ENCODE data around the gene FANCM. TPM values are rescaled to one million over a fixed set of nuclear protein-coding genes. Genes with fewer than 3 reads are reported as not detected.

The FANCM gene
- total RNA-seq, 1 experiment from 2014 or later = 11.9 TPM

DNA sequence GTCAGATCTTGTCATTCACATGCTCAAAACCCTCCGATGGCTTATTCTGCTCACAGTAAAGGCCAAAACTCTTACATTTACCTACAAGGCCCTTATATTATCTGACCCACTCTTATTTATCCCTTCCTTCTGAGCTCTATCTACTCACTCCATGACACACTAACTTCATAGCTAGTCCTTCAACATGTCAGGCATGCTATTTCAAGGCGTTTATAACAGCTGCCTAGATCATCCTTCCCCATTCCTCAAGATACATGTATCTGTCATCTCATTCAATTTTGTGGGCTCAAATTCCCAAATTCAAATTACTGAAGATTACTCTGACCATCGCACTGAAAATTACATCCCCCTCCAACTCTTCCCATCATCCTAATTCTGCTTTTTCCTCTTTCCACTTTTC, 110.4 kb downstream of the FANCM start:
- peaks cover 9% of the 10 kb centered on the region for H3K79me1 ChIP-seq (ENCODE audit: insufficient read depth, low read depth, low read length, poor library complexity, severe bottlenecking)
- H3K79me2 ChIP-seq (ENCODE audit: insufficient read depth, low read length) = peaks cover 44% of the 10 kb centered on the region
- no peaks in the 10 kb centered on the region for H3K4me1 ChIP-seq (ENCODE audit: insufficient read depth, low read length)
- Mint-ChIP-seq H3K36me3 (ENCODE audit: insufficient read depth in 1 of 3, low read depth in 3 of 3) (peaks cover 8 to 20% (median 14%) of the 10 kb centered on the region in 3 experiments), H3K27me3 (ENCODE audit: low read depth) (no peaks in the 10 kb centered on the region), H3K27ac (no peak overlapping the region), H3K9me3 (no peaks in the 10 kb centered on the region), H3K4me1 (peaks cover 6 to 8% of the 10 kb centered on the region in 2 experiments; a peak in 2 of 4 replicates), H3K4me3 (no peak overlapping the region)
- no peaks in the 10 kb centered on the region for H3K9me3 ChIP-seq (ENCODE audit: control insufficient read depth, low read depth, low read length)
- no peak overlapping the region for H3K9ac ChIP-seq (ENCODE audit: extremely low read depth, insufficient read length, low read length)
- TF ChIP-seq, protein P1, sequence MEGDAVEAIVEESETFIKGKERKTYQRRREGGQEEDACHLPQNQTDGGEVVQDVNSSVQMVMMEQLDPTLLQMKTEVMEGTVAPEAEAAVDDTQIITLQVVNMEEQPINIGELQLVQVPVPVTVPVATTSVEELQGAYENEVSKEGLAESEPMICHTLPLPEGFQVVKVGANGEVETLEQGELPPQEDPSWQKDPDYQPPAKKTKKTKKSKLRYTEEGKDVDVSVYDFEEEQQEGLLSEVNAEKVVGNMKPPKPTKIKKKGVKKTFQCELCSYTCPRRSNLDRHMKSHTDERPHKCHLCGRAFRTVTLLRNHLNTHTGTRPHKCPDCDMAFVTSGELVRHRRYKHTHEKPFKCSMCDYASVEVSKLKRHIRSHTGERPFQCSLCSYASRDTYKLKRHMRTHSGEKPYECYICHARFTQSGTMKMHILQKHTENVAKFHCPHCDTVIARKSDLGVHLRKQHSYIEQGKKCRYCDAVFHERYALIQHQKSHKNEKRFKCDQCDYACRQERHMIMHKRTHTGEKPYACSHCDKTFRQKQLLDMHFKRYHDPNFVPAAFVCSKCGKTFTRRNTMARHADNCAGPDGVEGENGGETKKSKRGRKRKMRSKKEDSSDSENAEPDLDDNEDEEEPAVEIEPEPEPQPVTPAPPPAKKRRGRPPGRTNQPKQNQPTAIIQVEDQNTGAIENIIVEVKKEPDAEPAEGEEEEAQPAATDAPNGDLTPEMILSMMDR (conservative IDR thresholded peaks at IDR 0.05) = no peak
- H2BK20ac ChIP-seq (ENCODE audit: low read depth, low read length, poor library complexity, severe bottlenecking) = no peak overlapping the region
- DNase-seq = no peak
- WGBS (ENCODE audit: extremely low coverage, insufficient read length, low lambda C conversion rate) = 100% methylated on average over 1 of the region's 3 CpGs
- H2BK5ac ChIP-seq (ENCODE audit: insufficient read length, low read length) = no peak overlapping the region
- H3K18ac ChIP-seq (ENCODE audit: insufficient read length, low read depth, low read length) = no peak overlapping the region
- H2AFZ ChIP-seq (ENCODE audit: low read length) = no peak overlapping the region
- H4K91ac ChIP-seq (ENCODE audit: insufficient read length, low read depth, low read length) = no peak overlapping the region
- no peak overlapping the region for H3K27ac ChIP-seq (ENCODE audit: insufficient read length, low read depth, low read length)
- no peak overlapping the region for H3T11ph ChIP-seq (ENCODE audit: low read length)
- H4K20me1 ChIP-seq (ENCODE audit: control insufficient read depth, insufficient read depth, insufficient read length) = no peaks in the 10 kb centered on the region
- no peak overlapping the region for H4K5ac ChIP-seq (ENCODE audit: insufficient read length, low read depth, low read length)
- H3K4me2 ChIP-seq (ENCODE audit: insufficient read depth, insufficient read length, low read length) = no peak overlapping the region
- no peak overlapping the region for H4K8ac ChIP-seq (replicated peaks; ENCODE audit: insufficient read length, low read depth, low read length)
- no peak overlapping the region for H2BK12ac ChIP-seq (ENCODE audit: insufficient read length, low read depth, low read length)
- H2BK15ac ChIP-seq (ENCODE audit: low read depth, low read length) = no peak overlapping the region
- no peak overlapping the region for H2BK120ac ChIP-seq (ENCODE audit: low read depth, low read length, poor library complexity, severe bottlenecking)
- H3K14ac ChIP-seq (ENCODE audit: insufficient read depth, low read length) = no peak overlapping the region
- no peaks in the 10 kb centered on the region for H3K23me2 ChIP-seq (ENCODE audit: insufficient read length, low read depth, low read length, poor library complexity, severe bottlenecking)
- no peak overlapping the region for H3K56ac ChIP-seq (ENCODE audit: insufficient read length, low read depth, low read length)
- H2AK5ac ChIP-seq (ENCODE audit: insufficient read length, low read length) = no peak overlapping the region
- no peaks in the 10 kb centered on the region for H3K27me3 ChIP-seq (ENCODE audit: insufficient read depth, low read length)
- H3K4ac ChIP-seq (ENCODE audit: low read depth, low read length) = no peak overlapping the region
- no peak overlapping the region for H3K23ac ChIP-seq (ENCODE audit: insufficient read length, low read depth, low read length)

Measured in H9 (cell line).